HepG2 (cell line): ENCODE measurements around the gene FAM120B. TPM values are rescaled to one million over a fixed set of nuclear protein-coding genes. Genes with fewer than 3 reads are reported as not detected.

Experiments
- BRD4 ChIP-seq: sonication (generic); formaldehyde crosslinking; IDR thresholded peaks from 2 replicates; pipeline ENCODE4 v1.4.0; 2020; ENCODE audit warnings: missing genetic modification reagents
- CERS6 ChIP-seq: sonication (generic); formaldehyde crosslinking; IDR thresholded peaks from 2 replicates; pipeline ENCODE4 v1.5.0; 2020; ENCODE audit warnings: missing genetic modification reagents
- ERF ChIP-seq: IDR thresholded peaks from 2 replicates; pipeline ENCODE4 v1.6.1; 2018; ENCODE audit warnings: missing biosample characterization, missing genetic modification reagents
- FOXJ3 ChIP-seq: sonication (generic); formaldehyde crosslinking; IDR thresholded peaks from 2 replicates; pipeline ENCODE4 v1.4.0; 2020; ENCODE audit warnings: missing genetic modification reagents, mild to moderate bottlenecking, borderline replicate concordance
- GLI4 ChIP-seq: sonication (generic); formaldehyde crosslinking; IDR thresholded peaks from 2 replicates; pipeline ENCODE4 v1.5.1; 2020; ENCODE audit warnings: missing genetic modification reagents, mild to moderate bottlenecking, moderate library complexity, borderline replicate concordance
- KDM2A ChIP-seq: sonication (generic); formaldehyde crosslinking; IDR thresholded peaks from 2 replicates; pipeline ENCODE4 v1.4.0; 2020; ENCODE audit warnings: low read depth, missing genetic modification reagents, borderline replicate concordance
- MED8 ChIP-seq: sonication (generic); formaldehyde crosslinking; IDR thresholded peaks from 2 replicates; pipeline ENCODE4 v1.8.1; 2023; ENCODE audit warnings: mild to moderate bottlenecking, missing genetic modification reagents; ENCODE audit not compliant: insufficient replicate concordance
- PCBP1 ChIP-seq: fragments of 200-400 bp; formaldehyde crosslinking; IDR thresholded peaks from 2 replicates; pipeline ENCODE4 v1.6.1; 2017; ENCODE audit warnings: mild to moderate bottlenecking, low read depth, low read length, borderline replicate concordance
- RFXANK ChIP-seq: IDR thresholded peaks from 2 replicates; pipeline ENCODE4 v1.6.1; 2016
- TBX3 ChIP-seq: fragments of 450-650 bp; IDR thresholded peaks from 2 replicates; pipeline ENCODE4 v1.6.1; 2017; ENCODE audit warnings: antibody characterized with exemption, mild to moderate bottlenecking, inconsistent platforms, borderline replicate concordance
- ZBTB46 ChIP-seq: sonication (generic); formaldehyde crosslinking; IDR thresholded peaks from 2 replicates; pipeline ENCODE4 v1.4.0; 2020; ENCODE audit warnings: mild to moderate bottlenecking, missing genetic modification reagents, borderline replicate concordance
- ZNF264 ChIP-seq: sonication (generic); formaldehyde crosslinking; IDR thresholded peaks from 2 replicates; pipeline ENCODE4 v1.4.0; 2020; ENCODE audit warnings: missing genetic modification reagents
- ZNF333 ChIP-seq: sonication (generic); formaldehyde crosslinking; IDR thresholded peaks from 2 replicates; pipeline ENCODE4 v1.4.0; 2020; ENCODE audit warnings: mild to moderate bottlenecking, missing genetic modification reagents, borderline replicate concordance
- ZNF484 ChIP-seq: sonication (generic); formaldehyde crosslinking; IDR thresholded peaks from 2 replicates; pipeline ENCODE4 v1.5.1; 2020; ENCODE audit warnings: mild to moderate bottlenecking, low read depth, missing genetic modification reagents, borderline replicate concordance
- ZNF724P ChIP-seq: sonication (generic); formaldehyde crosslinking; IDR thresholded peaks from 2 replicates; pipeline ENCODE4 v1.8.0; 2022; ENCODE audit warnings: missing genetic modification reagents, borderline replicate concordance
- ZNF816 ChIP-seq: sonication (generic); formaldehyde crosslinking; IDR thresholded peaks from 2 replicates; pipeline ENCODE4 v1.8.0; 2022; ENCODE audit warnings: missing genetic modification reagents, mild to moderate bottlenecking, borderline replicate concordance
- ZNF883 ChIP-seq: sonication (generic); formaldehyde crosslinking; IDR thresholded peaks from 2 replicates; pipeline ENCODE4 v1.5.1; 2020; ENCODE audit warnings: mild to moderate bottlenecking, missing genetic modification reagents; ENCODE audit errors: not compliant biosample characterization
- ZSCAN29 ChIP-seq: sonication (generic); formaldehyde crosslinking; conservative IDR thresholded peaks from 2 replicates; pipeline ENCODE4 v1.4.0; 2020; ENCODE audit warnings: mild to moderate bottlenecking, missing genetic modification reagents
- ZSCAN9 ChIP-seq: IDR thresholded peaks from 2 replicates; pipeline ENCODE4 v1.6.1; 2016; ENCODE audit warnings: borderline replicate concordance
- polyA plus RNA-seq, 8 experiments: library from polyadenylated mRNA; depleted of rRNA in 3 of 8; stranded (reverse) in 7 of 8; unstranded in 1 of 8; fragments of >200 nt; fragmentation: Illumina TruSeq in 4 of 8; extraction: Trizol in 4 of 8; gene quantifications; 2 replicates each; pipeline versions ENCODE4 v1.2.1 to v1.2.3, GENCODE V29; 2011 to 2016; ENCODE audit warnings: low read depth in 4 of 8, missing spikeins in 1 of 8, mixed read lengths in 1 of 8; ENCODE audit not compliant: insufficient read depth in 1 of 8
- total RNA-seq, 5 experiments: library from RNA; depleted of rRNA; stranded (reverse); fragments of >200 nt; fragmentation: Illumina TruSeq; extraction: Trizol; gene quantifications; 2 replicates each; pipeline ENCODE4 v1.2.3, GENCODE V29; 2016; ENCODE audit warnings: low read depth in 1 of 5
- TF ChIP-seq, protein P1 (sequence below): sonication (generic); formaldehyde crosslinking; IDR thresholded peaks from 2 replicates; pipeline ENCODE4 v1.5.1; 2020; ENCODE audit warnings: missing genetic modification reagents, mild to moderate bottlenecking, borderline replicate concordance
- TF ChIP-seq, protein P2 (sequence below): sonication (generic); formaldehyde crosslinking; IDR thresholded peaks from 2 replicates; pipeline ENCODE4 v1.5.0; 2020; ENCODE audit warnings: missing genetic modification reagents, mild to moderate bottlenecking, borderline replicate concordance

The FAM120B gene
- total and polyA plus RNA-seq, 2 of the 13 experiments (the other 11 are each of a cell fraction or from before 2014, with no cell fraction given) = 9.2 to 10.7 TPM

DNA sequence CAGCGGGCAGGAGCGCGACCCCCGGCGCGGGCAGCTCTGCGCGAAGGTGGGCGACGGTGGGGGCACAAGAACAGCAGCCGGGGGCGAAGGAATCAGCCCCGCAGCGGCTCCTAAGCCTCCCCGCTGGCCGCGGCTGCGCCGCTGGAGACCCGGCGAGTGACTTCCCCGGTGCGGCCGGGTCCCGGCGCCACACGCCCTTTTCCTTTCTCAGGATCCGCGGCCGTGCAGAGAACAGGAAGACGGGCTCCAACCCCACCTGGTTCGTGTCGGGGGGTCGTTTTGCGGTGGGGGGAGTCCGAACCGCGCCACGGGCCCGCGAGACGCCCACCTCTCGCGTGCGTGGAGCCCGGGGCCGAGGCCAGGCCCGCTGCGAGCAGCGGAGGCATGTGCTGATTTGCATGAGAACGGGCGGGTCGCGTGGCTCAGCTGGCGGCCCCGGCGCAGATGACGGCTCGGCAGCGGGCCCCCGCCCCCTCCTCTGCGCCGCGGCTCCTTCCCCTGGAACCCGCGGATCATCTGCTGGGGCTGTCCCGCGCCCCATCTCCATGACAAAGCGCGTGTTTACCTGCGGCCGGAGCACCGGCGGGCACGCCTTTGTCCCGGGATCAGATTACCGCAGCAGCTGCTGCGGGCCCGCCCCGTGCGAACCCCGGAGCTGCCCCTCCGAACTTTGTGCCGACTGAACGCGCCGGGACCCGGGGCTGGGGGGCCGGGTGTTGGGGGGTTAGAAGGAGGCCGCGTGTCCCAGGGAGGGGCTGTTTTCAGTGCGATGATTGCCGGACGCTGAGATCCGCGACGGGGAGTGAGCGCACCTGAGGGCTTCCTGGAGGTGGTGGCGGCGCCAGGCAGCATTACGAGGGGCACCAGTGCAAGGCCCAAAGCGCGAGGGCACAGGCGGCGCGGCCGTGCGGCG lies 10.8 kb upstream of the FAM120B start (continued):
- no peak for TF ChIP-seq MED8 (CRISPR knock-in tag)
- TF ChIP-seq ZNF333 (CRISPR knock-in tag) = no peak
- no peak for TF ChIP-seq ZBTB46 (CRISPR knock-in tag)
- TF ChIP-seq BRD4 (CRISPR knock-in tag) = no peak
- no peak for TF ChIP-seq ZNF724P (CRISPR knock-in tag)
- no peak for TF ChIP-seq ZNF816 (CRISPR knock-in tag)
- TF ChIP-seq RFXANK = no peak
- TF ChIP-seq ZSCAN9 (CRISPR knock-in tag) = 0 out of 2 replicates have a peak, but pooled peaks have one; percentile 34
- no peak for TF ChIP-seq ZNF883
- TF ChIP-seq ZSCAN29 (CRISPR knock-in tag) = no peak
- TF ChIP-seq CERS6 (CRISPR knock-in tag) = no peak
- 0 out of 2 replicates have a peak, but pooled peaks have one; percentile 37 for TF ChIP-seq KDM2A
- TF ChIP-seq FOXJ3 (CRISPR knock-in tag) = no peak
- no peak for TF ChIP-seq ZNF264 (CRISPR knock-in tag)
- TF ChIP-seq ERF (CRISPR knock-in tag) = 0 out of 2 replicates have a peak, but pooled peaks have one; percentile 12
- TF ChIP-seq, protein P1, sequence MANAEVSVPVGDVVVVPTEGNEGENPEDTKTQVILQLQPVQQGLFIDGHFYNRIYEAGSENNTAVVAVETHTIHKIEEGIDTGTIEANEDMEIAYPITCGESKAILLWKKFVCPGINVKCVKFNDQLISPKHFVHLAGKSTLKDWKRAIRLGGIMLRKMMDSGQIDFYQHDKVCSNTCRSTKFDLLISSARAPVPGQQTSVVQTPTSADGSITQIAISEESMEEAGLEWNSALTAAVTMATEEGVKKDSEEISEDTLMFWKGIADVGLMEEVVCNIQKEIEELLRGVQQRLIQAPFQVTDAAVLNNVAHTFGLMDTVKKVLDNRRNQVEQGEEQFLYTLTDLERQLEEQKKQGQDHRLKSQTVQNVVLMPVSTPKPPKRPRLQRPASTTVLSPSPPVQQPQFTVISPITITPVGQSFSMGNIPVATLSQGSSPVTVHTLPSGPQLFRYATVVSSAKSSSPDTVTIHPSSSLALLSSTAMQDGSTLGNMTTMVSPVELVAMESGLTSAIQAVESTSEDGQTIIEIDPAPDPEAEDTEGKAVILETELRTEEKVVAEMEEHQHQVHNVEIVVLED (CRISPR knock-in tag) = no peak
- TF ChIP-seq, protein P2, sequence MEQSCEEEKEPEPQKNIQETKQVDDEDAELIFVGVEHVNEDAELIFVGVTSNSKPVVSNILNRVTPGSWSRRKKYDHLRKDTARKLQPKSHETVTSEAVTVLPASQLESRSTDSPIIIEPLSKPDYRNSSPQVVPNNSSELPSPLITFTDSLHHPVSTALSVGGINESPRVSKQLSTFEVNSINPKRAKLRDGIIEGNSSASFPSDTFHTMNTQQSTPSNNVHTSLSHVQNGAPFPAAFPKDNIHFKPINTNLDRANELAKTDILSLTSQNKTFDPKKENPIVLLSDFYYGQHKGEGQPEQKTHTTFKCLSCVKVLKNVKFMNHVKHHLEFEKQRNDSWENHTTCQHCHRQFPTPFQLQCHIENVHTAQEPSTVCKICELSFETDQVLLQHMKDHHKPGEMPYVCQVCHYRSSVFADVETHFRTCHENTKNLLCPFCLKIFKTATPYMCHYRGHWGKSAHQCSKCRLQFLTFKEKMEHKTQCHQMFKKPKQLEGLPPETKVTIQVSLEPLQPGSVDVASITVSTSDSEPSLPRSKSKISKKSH (CRISPR knock-in tag) = peak; percentile 39; the same call in 1 of the 2 replicates
- no peak for TF ChIP-seq TBX3
- no peak for TF ChIP-seq PCBP1
- no peak for TF ChIP-seq ZNF484
- no peak for TF ChIP-seq GLI4 (CRISPR knock-in tag)
